Breast epithelium (tissue), 3 donors: ENCODE measurements around the gene ANKRD29.

ENCODE experiments used
- CTCF ChIP-seq, 3 donors: fragments of 450-650 bp; IDR thresholded peaks; one replicate each; pipeline ENCODE4 v1.5.1; 2016 to 2017; ENCODE audit warnings: antibody characterized with exemption in 3 of 3, mild to moderate bottlenecking in 3 of 3, moderate library complexity in 3 of 3
- POLR2A ChIP-seq: fragments of 450-650 bp; IDR thresholded peaks from one replicate; pipeline ENCODE4 v1.6.1; 2016; ENCODE audit warnings: antibody characterized with exemption, mild to moderate bottlenecking, moderate library complexity
- POLR2AphosphoS5 ChIP-seq, 3 donors: sonication (generic); formaldehyde crosslinking; IDR thresholded peaks; one replicate each; pipeline ENCODE4 v1.6.1; 2017; ENCODE audit warnings: antibody characterized with exemption in 3 of 3

- TF ChIP-seq POLR2AphosphoS5 (IDR thresholded peaks at IDR 0.05) (no peak), POLR2A (no peak), CTCF (IDR thresholded peaks at IDR 0.05) (no peak)
Measured at GRCh38 chr18:23648940-23649607, 13.6 kb downstream of the ANKRD29 start.
